ENCODE results near the gene CATSPERZ. TPM values are rescaled to one million over a fixed set of nuclear protein-coding genes. Genes with fewer than 3 reads are reported as not detected.
"Not testable (repeated sequence)": the region's sequence is repeated elsewhere in the genome, so short reads cannot be mapped to it uniquely, and the experiment has no call there.

CATSPERZ gene
- total RNA-seq, 1 donor, result not detected

DNA sequence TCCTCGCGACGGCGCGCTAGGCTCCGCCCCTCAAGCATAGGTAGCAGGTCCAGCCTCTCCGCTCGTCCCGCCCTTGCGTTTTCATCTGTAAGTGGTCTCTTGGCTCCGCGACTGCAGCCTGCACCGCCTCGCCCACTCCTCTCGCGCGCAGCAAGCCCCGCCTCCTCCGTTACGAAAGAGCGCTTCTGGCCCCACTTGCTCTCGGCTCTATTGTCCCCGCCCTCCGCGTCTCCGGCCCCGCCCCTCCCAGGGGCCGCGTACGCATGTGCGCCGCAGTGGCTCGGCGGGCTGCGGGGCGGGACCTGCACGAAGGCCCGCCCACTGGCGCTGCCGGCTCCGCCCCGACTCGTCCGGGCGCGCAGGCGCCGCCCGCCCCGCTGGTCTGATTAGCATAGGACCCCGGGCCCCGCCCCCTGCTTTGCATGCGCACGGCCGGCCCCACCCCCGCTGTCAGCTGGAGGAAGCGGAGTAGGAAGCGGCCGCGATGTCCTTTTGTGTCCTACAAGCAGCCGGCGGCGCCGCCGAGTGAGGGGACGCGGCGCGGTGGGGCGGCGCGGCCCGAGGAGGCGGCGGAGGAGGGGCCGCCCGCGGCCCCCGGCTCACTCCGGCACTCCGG lies 5.0 kb downstream of the CATSPERZ start, which contains the start of gene ESRRA:
ESRRA (plus strand) TSS at position 450 of the 616 bp plus-strand sequence. CDS start 1,656 bp downstream, outside the sequence.
- DNase-seq (ENCODE audit: low read depth), result peak; percentile 98
- no peak for TF ChIP-seq CTCF (IDR thresholded peaks at IDR 0.05; ENCODE audit: insufficient read depth, low read depth, low read length)
- peak within 1 kb of the TSS; percentile 77 for H3K4me3 ChIP-seq (ENCODE audit: low read depth, low read length)

DNA sequence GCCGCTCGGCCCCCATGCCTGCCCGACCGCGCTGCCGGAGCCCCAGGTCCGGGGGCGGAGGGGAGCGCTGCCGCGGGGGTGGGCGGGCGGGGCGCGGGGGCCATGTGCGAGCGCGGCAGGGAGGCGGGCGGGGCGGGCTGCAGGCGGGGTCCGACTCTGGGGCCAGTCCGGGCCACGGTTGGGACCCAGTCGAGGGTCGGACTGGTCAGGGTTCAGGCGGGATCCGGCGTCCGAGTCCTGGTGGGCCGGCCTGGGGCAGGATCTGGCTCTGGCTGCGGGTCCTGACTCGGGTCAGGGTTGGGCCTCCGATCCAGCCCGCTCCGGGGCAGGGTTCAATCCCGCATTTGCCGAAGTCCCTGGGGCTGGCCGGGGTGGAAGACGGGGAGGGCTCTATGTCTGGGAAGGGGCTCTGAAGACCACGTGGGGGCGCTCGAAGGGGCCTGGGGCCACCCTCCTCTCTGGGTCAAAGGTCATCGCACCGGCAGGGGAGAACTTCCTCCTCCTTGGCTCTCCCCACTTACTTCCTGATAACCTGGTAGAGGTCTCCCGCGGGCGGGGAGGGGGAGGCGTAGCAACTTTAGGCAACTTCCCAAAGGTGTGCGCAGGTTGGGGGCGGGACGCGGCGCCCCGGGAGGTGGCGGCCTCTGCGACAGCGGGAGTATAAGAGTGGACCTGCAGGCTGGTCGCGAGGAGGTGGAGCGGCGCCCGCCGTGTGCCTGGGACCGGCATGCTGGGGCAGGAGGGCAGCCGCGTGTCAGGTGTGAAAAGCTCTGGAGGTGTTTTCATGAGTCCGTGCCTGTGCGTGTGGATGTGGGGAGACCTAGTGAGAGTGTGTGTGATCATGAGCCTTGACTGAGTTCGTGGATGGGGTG lies 5.8 kb downstream of the CATSPERZ start:
- H3K4me3 ChIP-seq (ENCODE audit: low read depth, low read length), result peak overlapping the region; percentile 77
- DNase-seq (ENCODE audit: low read depth), result peak; percentile 51
- peak; percentile 26 for TF ChIP-seq CTCF (IDR thresholded peaks at IDR 0.05; ENCODE audit: insufficient read depth, low read depth, low read length)

DNA sequence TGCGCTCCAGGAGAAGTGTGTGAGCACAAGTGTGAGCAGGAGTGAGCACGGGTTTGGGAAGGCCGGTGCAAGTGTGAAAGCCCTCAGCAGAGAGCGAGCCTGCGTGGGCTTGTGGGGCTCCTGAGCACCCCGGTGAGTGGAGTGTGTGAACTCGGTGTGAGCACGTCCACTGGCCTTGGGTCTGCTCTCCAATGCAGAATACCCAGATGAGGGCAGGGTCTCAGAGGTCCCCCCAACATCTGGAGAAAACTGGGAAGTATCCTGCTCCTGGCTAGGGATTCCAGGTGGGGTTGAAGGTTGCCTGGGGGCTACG lies 6.4 kb downstream of the CATSPERZ start:
- TF ChIP-seq CTCF (IDR thresholded peaks at IDR 0.05; ENCODE audit: insufficient read depth, low read depth, low read length), result no peak
- DNase-seq (ENCODE audit: low read depth), result no peak
- H3K4me3 ChIP-seq (ENCODE audit: low read depth, low read length), result peak overlapping the region; percentile 77

GRCh38 chr11:64306876-64307622 lies 6.9 kb downstream of the CATSPERZ start:
- DNase-seq (ENCODE audit: low read depth), result peak; percentile 14
- no peak for TF ChIP-seq CTCF (IDR thresholded peaks at IDR 0.05; ENCODE audit: insufficient read depth, low read depth, low read length)
- peak overlapping the region; percentile 77 for H3K4me3 ChIP-seq (ENCODE audit: low read depth, low read length)

DNA sequence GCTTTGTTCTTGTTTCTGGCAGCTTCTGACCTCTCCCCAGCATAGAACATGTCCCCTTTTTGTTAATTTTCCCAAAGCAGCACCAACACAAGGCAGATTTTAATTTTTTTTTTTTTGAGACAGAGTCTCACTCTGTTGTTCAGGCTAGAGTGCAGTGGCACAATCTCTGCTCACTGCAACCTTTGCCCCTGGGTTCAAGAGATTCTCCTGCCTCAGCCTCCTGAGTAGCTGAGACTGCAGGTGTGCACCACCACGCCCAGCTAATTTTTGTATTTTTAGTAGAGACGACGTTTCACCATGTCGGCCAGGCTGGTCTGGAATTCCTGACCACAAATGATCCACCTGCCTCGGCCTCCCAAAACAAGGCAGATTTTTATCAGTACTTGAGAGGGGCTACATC lies 7.6 kb downstream of the CATSPERZ start:
- DNase-seq (ENCODE audit: low read depth); H3K4me3 ChIP-seq (ENCODE audit: low read depth, low read length): not testable (repeated sequence)

DNA sequence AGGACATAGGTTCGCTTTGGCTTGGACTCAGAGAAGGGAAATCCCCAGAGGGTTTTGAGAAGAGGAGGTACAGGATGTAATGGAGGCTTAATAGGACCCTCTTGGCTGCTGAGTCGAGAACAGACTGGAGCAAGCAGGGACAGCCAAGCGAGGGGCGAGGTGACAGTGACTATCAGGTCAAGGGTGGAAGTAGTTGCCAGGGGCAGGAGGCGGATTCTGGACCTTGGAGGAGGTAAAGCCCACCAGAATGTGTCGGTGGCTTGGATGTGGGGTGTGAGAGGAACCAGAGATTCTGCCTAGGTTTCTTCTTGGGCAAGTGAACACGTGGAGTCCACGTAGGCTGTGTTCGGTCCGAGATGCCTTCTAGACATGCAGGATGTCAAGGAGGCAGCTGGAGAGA lies 12.8 kb downstream of the CATSPERZ start:
- H3K4me3 ChIP-seq (ENCODE audit: low read depth, low read length), result no peak overlapping the region
- no peak for DNase-seq (ENCODE audit: low read depth)
- no peak for TF ChIP-seq CTCF (IDR thresholded peaks at IDR 0.05; ENCODE audit: insufficient read depth, low read depth, low read length)

Data from fibroblast of villous mesenchyme (primary cell).